ENCODE data around the gene ABHD17C.
"Not testable (repeated sequence)": the region's sequence is repeated elsewhere in the genome, so short reads cannot be mapped to it uniquely, and the experiment has no call there.

Gene ABHD17C

GRCh38 chr15:80695099-80695910 is at the start of gene ABHD17C:
Gene ABHD17C (plus strand): TSS chr15:80695310. CDS start chr15:80695430, 120 bp downstream.
- DNase-seq (ENCODE audit: low read depth, low spot score), result peak; percentile 85

- DNase-seq (ENCODE audit: low read depth, low spot score), result no peak
These were observed 49.5 kb upstream of the ABHD17C start for GRCh38 chr15:80645494-80646065.

- DNase-seq (ENCODE audit: low read depth, low spot score), result not testable (repeated sequence)
These were observed 47.7 kb upstream of the ABHD17C start for GRCh38 chr15:80647424-80647823.

GRCh38 chr15:80654299-80654698 is 40.8 kb upstream of the ABHD17C start:
- DNase-seq (ENCODE audit: low read depth, low spot score), result no peak

- DNase-seq (ENCODE audit: low read depth, low spot score), result peak; percentile 4
These were observed 35.7 kb upstream of the ABHD17C start for GRCh38 chr15:80659375-80659774.

GRCh38 chr15:80660119-80660518 is 35.0 kb upstream of the ABHD17C start:
- no peak for DNase-seq (ENCODE audit: low read depth, low spot score)

GRCh38 chr15:80662129-80662528 is 33.0 kb upstream of the ABHD17C start:
- no peak for DNase-seq (ENCODE audit: low read depth, low spot score)

GRCh38 chr15:80662757-80663553 is 32.2 kb upstream of the ABHD17C start:
- no peak for DNase-seq (ENCODE audit: low read depth, low spot score)

GRCh38 chr15:80665151-80665550 is 30.0 kb upstream of the ABHD17C start:
- DNase-seq (ENCODE audit: low read depth, low spot score), result no peak

- DNase-seq (ENCODE audit: low read depth, low spot score), result no peak
These were observed 27.2 kb upstream of the ABHD17C start for GRCh38 chr15:80667936-80668335.

GRCh38 chr15:80668546-80669236 is 26.4 kb upstream of the ABHD17C start:
- DNase-seq (ENCODE audit: low read depth, low spot score), result no peak

GRCh38 chr15:80669663-80670273 is 25.3 kb upstream of the ABHD17C start:
- DNase-seq (ENCODE audit: low read depth, low spot score), result no peak

- no peak for DNase-seq (ENCODE audit: low read depth, low spot score)
These were observed 21.4 kb upstream of the ABHD17C start for GRCh38 chr15:80673561-80674244.

- DNase-seq (ENCODE audit: low read depth, low spot score), result peak; percentile 4
These were observed 20.9 kb upstream of the ABHD17C start for GRCh38 chr15:80674245-80674614.

- DNase-seq (ENCODE audit: low read depth, low spot score), result no peak
These were observed 18.1 kb upstream of the ABHD17C start for GRCh38 chr15:80677041-80677440.

- no peak for DNase-seq (ENCODE audit: low read depth, low spot score)
These were observed 15.8 kb upstream of the ABHD17C start for GRCh38 chr15:80679167-80679803.

GRCh38 chr15:80679804-80680175 is 15.3 kb upstream of the ABHD17C start:
- DNase-seq (ENCODE audit: low read depth, low spot score), result no peak

GRCh38 chr15:80682201-80682600 is 12.9 kb upstream of the ABHD17C start:
- no peak for DNase-seq (ENCODE audit: low read depth, low spot score)

- peak; percentile 27 for DNase-seq (ENCODE audit: low read depth, low spot score)
These were observed 10.4 kb upstream of the ABHD17C start for GRCh38 chr15:80684697-80685096.

GRCh38 chr15:80685628-80686027 is 9.5 kb upstream of the ABHD17C start:
- DNase-seq (ENCODE audit: low read depth, low spot score), result no peak

Data from astrocyte of the hippocampus (primary cell).